ENCODE results near the gene UNC119.
"Not testable (repeated sequence)": the region's sequence is repeated elsewhere in the genome, so short reads cannot be mapped to it uniquely, and the experiment has no call there.

UNC119 gene

DNA sequence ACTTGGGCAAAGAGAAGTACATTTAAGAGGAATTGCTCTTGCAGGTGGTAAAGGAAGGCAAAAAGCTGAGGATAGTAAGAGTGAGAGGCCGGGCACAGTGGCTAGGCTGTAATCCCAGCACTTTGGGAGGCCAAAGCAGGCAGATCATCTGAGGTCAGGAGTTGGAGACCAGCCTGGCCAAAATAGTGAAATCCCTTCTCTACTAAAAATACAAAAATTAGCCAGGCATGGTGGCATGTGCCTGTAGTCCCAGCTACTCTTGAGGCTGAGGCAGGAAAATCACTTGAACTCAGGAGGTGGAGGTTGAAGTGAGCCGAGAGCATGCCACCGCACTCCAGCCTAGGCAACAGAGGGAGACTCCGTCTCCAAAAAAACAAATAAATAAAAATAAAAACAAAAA is 30.1 kb downstream of the UNC119 start:
- not testable (repeated sequence) for DNase-seq (ENCODE audit: low spot score)

DNA sequence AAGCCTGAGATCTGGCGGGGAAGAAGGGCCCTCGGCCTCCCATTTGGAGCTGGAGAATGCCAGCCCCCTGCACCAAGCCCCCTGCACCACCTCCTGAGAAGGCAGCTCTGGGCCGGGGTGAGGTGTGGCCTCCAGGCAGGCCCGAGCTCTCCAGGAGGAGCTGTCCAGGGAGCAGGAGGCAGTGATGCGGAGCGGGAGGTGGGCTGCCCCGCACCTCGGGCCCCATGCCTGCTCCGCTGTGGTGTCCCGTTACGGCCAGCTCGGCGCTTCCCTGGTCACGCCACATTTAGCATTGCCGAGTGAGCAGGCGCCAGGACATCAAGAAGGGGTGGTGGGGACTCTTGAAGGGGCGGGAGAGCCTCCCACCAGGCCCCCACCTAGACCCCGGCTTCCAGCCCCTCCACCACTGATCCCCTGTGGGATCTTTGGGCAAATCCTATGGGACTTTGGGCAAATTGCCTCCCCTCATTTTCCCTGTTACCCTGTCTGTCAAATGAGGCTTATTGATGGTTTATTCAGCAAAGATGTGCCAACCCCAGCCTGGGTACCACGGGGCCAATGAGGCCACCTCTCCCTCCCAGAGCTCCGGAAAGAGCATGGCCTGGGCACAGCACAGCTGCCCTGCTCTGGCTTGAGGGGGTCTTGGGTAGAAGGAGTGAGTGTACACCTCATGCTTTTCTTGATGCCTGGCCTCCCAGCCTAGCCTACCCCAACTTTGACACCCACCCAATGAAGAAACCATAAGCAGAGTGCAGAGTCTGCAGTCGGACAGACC is 30.9 kb downstream of the UNC119 start:
- no peak for DNase-seq (ENCODE audit: low spot score)

- DNase-seq (ENCODE audit: low spot score) = no peak
Observed at GRCh38 chr17:28520687-28521086, 31.7 kb downstream of the UNC119 start.

DNA sequence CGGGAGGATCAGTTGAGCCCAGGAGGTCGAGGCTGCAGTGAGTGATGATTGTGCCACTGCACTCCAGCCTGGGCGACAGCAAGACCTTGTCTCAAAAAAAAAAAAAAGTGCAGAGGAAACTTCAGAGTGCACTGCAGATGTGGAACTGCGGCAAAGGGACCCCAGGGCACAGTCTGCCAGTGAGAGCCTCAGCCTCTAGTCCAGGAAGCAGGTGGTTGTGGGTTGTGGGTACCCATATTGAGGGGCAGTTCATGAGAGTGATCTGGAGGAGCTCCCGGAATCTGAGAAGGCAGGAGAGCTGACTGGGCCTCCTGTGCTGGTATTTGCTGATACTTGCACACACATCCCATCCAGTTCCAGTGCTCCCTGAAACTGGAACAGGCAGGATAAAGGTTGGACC is 33.2 kb downstream of the UNC119 start:
- DNase-seq (ENCODE audit: low spot score) = no peak

DNA sequence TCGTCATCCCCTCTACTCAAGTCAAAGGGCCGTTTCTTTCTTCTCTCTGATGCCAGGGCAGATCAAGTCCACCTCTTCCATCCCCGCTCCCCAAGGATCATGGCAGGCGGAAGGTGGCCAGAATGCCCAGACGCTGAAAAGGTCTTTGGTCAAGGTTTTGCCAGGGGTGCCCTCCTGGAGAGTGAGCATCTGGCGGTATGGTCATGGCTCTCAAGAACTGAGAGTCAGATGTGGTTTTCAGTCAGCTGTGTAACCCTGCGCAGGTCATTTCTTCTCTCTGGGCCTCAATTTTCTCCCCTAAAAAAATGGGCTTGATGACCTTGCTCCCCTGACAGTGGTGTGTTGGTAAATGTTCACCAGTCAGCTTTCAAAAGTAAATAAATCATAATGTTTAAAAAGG is 33.8 kb downstream of the UNC119 start:
- no peak for DNase-seq (ENCODE audit: low spot score)

DNA sequence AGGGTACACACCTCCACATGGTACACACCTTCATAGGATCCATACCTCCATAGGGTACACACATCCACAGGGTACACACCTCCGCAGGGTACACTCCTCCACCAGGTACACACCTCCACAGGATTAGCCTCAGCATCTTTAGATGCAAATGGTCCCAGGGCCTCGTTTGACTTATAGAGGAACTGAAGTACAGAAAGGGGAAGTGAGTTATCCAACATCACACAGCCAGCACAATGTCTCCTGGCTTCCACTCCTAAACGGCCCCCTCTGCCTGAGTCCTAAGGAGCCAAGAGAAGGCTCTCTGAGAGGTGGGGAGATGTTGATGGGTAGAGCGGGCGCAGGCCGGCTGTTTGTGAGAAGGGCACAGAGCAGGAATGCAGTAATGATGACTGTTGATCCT is 34.3 kb downstream of the UNC119 start:
- no peak for DNase-seq (ENCODE audit: low spot score)

- DNase-seq (ENCODE audit: low spot score) = no peak
Observed at GRCh38 chr17:28515518-28515917, 36.9 kb downstream of the UNC119 start.

DNA sequence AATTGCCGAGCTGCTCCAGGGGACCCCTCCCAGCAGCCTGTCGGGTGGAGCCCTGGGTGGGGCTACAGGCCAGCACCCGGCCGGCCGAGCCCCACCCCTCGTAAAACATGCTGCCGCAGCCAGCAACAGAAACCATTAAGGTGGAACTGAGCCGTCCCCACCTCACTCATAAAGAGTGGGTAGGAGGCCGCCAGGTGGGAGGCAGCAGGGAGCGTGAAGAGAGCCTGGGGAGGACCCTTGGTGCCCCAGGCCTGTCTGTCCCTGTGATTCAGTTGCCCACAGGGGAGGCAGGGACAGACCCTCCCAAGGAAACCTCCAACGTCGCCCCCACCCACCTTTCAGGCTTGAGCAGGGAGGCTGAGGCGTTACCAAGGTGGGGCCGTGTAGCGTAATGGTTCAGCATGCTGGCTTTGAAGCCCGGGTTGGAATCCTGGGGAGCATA is 37.8 kb downstream of the UNC119 start:
- peak; percentile 28 for DNase-seq (ENCODE audit: low spot score)

DNA sequence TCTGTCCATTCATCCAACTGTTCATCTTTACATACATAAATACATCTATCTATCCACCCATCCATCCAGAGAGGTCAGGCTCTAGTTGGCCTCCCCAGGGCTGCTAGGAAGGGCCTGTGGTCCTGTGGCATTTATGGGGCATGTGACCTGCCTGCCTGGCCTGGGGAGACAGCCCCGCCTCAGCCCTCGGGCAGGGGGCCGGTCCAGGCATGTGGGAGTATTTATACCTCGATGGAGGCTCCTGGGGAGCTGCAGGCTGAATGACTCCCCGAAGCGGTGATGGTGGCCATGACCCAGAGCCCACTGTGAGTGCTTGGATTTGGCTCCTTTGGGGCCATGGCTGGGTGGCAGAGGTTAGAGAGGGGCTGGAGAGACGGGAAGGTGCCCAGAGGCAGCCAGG is 38.9 kb downstream of the UNC119 start:
- DNase-seq (ENCODE audit: low spot score) = no peak

DNA sequence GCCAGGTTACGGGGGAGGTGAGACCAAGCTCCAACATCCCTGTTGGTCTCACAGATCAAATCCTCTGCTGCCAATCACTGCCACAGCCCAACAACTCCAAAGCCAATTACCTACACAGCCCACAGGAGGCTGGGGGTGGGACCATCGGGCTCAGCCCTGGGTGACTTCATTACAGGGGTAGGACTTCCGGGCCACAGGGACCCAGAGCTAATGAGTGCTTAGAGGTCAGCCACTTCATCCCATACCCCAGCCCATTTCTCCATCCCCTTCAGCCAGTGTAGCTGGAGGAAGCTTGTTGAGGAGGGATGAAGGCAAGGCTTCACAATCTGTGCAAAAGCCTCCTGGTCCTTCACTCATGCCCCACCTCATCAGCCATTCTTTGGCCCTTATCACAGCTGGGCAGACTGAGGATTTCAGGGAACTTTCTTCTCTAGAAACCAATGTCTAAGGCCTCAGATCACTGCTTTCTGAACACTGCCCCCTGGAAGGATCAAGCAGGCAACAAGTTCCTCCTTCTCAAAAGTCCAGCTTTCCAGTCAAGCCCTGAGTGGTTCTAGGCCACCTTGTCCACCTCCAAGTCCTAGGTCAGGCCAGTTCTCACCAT is 40.5 kb downstream of the UNC119 start:
- DNase-seq (ENCODE audit: low spot score) = no peak

GRCh38 chr17:28509789-28510188 is 42.6 kb downstream of the UNC119 start:
- no peak for DNase-seq (ENCODE audit: low spot score)

- no peak for DNase-seq (ENCODE audit: low spot score)
Observed at GRCh38 chr17:28508211-28508724, 44.2 kb downstream of the UNC119 start.

DNA sequence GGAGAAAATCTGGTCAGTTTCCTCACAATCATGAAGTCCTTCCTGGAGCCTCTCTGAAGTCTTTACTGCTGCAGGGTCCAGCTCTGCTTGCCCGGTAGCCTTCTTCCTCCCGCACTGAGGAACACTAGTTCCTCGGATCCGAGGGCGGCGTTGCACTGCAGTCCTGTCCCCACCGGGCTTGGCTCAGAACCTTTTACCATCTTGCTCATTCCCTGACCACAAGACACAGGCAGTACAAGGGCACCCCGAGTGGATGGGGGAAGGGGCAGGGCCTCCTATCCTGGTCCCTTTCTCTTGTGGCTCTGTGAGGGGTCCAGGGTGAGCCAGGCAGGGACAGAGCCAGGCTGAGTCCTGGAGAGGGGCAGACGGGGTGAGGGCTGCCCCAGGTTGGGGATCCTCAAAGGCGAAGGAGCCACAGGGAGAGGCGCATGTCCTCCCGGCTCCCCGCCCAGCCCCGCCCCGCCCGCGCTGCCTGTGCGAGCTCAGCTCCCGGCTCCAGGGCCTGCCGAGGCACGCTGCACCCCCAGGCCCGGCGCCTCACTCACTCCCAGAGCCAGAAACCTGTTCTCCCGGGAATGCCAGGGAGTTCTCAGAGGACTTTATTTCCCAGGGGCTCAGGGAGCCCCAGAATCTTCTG is 44.7 kb downstream of the UNC119 start:
- no peak for DNase-seq (ENCODE audit: low spot score)

- DNase-seq (ENCODE audit: low spot score) = no peak
Observed at GRCh38 chr17:28506763-28507487, 45.5 kb downstream of the UNC119 start.

DNA sequence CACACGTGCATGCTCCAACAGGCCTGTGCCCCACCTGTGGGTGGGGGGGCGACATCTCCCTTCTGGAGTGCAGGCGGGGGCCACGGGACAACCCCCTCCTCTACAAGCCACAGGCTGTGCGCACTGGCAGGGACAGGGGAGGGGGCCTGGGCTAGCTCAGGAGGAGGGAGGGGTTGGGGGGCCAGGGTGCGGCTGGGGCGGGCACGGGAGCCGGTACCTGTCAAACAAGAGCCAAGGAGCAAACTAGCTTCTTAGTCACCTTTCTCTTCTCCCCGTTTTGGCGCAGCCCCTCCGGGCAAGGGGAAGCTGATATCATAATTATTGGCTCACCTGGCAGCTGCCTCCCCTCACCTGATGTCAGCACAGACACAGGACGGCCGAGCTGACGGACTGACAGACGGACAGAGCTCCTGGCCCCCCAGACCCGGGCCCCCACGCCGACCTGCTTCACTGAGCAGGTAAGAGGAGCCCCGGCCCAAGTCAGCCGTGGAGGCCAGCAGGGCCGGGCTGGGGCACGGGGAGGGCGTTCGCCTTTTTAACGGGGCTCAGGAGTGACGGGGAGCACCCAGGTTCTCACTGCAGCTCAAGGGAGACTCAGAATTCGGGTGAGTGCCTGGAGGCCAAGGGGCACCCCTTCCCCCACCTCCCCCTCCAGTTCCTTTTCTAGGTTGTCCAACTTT is 46.3 kb downstream of the UNC119 start, which contains the start of gene FOXN1:
FOXN1 (plus strand) TSS at position 363 of the 680 bp plus-strand sequence. CDS start 17,622 bp downstream, outside the sequence.
- DNase-seq (ENCODE audit: low spot score) = no peak

DNA sequence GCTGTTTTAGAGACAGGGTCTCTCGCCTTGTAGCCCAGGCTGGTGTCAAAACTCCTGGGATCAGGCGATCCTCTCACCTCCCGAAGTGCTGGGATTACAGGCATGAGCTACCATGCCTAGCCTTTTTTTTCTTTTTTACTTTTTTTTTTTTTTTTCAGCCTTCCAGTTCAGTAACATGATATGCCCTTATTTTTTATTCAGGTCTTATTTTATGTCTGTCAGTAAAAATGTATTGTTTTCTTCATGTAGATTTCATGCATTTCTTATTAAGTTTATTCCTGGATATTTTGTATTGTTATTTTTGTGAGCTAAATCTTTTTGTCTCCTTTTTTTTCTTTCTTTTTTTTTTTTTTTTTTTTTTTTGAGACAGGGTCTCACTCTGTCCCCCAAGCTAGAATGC is 49.0 kb downstream of the UNC119 start:
- DNase-seq (ENCODE audit: low spot score) = no peak

GRCh38 chr17:28501421-28502284 is 50.8 kb downstream of the UNC119 start:
- DNase-seq (ENCODE audit: low spot score) = no peak

- no peak for DNase-seq (ENCODE audit: low spot score)
Observed at GRCh38 chr17:28500712-28501379, 51.6 kb downstream of the UNC119 start.

- DNase-seq (ENCODE audit: low spot score) = no peak
Observed at GRCh38 chr17:28499684-28500357, 52.6 kb downstream of the UNC119 start.

DNA sequence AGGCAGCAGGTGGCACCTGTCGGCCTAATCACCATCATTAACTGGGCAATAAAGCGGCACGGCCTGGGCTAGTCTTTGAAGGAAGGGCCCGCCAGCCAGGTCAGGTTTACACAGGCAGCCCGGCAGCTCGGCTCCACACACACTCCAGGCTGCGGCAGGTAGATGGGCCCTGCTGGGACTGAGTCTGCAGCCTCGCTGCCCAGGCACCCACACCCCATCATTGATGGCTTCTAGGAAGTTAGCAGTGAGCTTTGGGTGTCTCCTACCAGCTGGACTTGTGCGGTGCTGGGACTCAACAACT is 53.1 kb downstream of the UNC119 start:
- DNase-seq (ENCODE audit: low spot score) = no peak

All from SW480 (cell line).